ENCODE results near the gene PRM1. TPM values are rescaled to one million over a fixed set of nuclear protein-coding genes. Genes with fewer than 3 reads are reported as not detected.

Gene PRM1
- total and polyA plus RNA-seq, 2 of the 8 experiments (the other 6 are each of a cell fraction or from before 2014, with no cell fraction given), result 0.54 to 0.82 TPM

DNA sequence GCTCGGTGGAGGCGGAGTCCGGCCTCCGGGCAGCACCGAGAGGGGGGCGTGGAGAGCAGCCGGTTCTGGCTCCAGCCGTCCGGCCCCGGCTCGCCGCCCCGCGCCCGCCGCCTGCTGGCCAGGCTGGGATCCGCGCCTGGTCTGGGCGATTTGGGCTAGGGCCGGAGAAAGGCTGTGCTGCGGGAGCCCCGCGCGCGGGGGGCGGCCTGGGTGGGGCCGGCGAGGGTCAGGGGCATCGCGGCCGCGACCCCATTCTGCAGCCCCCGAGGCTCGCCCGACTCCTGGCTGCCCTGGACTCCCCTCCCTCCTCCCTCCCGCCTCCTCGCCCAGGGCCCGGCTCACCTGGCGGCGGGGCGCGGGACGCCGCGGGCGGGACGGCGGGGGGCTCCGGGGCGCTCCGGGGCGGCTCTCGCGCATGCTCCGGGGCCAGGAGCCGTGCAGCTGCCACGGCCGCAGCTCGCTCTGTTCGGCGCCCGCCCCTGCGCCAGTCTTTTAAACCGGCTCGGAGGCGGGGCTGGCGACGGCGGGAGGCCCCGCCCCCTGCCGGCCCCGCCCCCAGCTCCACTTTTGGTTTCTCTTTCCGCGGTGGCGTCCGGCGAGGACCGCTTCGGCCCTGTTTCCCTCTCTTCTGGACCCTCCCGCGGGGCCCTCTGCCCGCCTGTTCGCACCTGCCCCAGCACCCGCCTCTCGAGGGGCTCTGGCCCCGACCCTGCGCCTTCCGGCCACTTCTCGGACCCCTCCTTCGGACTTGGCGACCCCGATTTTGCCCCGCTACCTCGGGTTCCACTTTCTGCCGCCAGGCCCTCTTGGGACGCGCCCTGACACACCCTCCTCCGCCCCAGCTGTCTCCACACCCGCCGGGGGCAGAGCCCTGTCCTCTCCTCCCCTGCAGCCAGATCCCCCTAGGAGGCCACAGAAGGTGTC lies 25.1 kb downstream of the PRM1 start, which contains the start of gene SOCS1 (continued):
- no peak for TF ChIP-seq FOSL1 (IDR thresholded peaks at IDR 0.05; ENCODE audit: insufficient read depth, low read depth, low read length)
- peak; percentile 87 for TF ChIP-seq GTF2F1 (IDR thresholded peaks at IDR 0.05; ENCODE audit: borderline replicate concordance, low read depth, low read length)
- TF ChIP-seq KDM5A (IDR thresholded peaks at IDR 0.05; ENCODE audit: low read length), result no peak
- TF ChIP-seq CREB1 (IDR thresholded peaks at IDR 0.05), result no peak
- no peak for TF ChIP-seq RFX5 (IDR thresholded peaks at IDR 0.05; ENCODE audit: borderline replicate concordance, low read depth, low read length)
- no peak for TF ChIP-seq ZNF274 (IDR thresholded peaks at IDR 0.05; ENCODE audit: borderline replicate concordance, extremely low read depth, low read length)
- TF ChIP-seq CTCF (IDR thresholded peaks at IDR 0.05; ENCODE audit: control extremely low read depth in 1 of 3, insufficient read depth in 1 of 3, low read depth in 1 of 3, low read length in 3 of 3), result peak; percentile 74 to 81 (median 75)
- TF ChIP-seq, protein P1, sequence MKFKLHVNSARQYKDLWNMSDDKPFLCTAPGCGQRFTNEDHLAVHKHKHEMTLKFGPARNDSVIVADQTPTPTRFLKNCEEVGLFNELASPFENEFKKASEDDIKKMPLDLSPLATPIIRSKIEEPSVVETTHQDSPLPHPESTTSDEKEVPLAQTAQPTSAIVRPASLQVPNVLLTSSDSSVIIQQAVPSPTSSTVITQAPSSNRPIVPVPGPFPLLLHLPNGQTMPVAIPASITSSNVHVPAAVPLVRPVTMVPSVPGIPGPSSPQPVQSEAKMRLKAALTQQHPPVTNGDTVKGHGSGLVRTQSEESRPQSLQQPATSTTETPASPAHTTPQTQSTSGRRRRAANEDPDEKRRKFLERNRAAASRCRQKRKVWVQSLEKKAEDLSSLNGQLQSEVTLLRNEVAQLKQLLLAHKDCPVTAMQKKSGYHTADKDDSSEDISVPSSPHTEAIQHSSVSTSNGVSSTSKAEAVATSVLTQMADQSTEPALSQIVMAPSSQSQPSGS (IDR thresholded peaks at IDR 0.05; ENCODE audit: low read length), result no peak
- TF ChIP-seq TBP (IDR thresholded peaks at IDR 0.05; ENCODE audit: low read depth, low read length), result peak; percentile 96
- TF ChIP-seq NRF1 (IDR thresholded peaks at IDR 0.05; ENCODE audit: low read depth, low read length), result peak; percentile 42
- TF ChIP-seq GABPA (IDR thresholded peaks at IDR 0.05; ENCODE audit: borderline replicate concordance, insufficient read depth, low read length), result 0 out of 2 replicates have a peak, but pooled peaks have one; percentile 17
- TF ChIP-seq SIX5 (IDR thresholded peaks at IDR 0.05; ENCODE audit: low read depth, low read length), result no peak
- TF ChIP-seq POLR2A (IDR thresholded peaks at IDR 0.05; ENCODE audit: control extremely low read depth in 1 of 2, low read depth in 2 of 2, low read length in 2 of 2), result peak; percentile 94 to 97
- no peak for TF ChIP-seq CEBPB (IDR thresholded peaks at IDR 0.05; ENCODE audit: low read depth, low read length)
- no peak for TF ChIP-seq RXRA (IDR thresholded peaks at IDR 0.05; ENCODE audit: insufficient read depth, low read depth, low read length)
- TF ChIP-seq MAFK (IDR thresholded peaks at IDR 0.05; ENCODE audit: low read depth, low read length), result no peak

Data from H1 (cell line).